ELF-1 (cell line): ENCODE data around the gene FBXW9.
"Not testable (repeated sequence)": the region's sequence is repeated elsewhere in the genome, so short reads cannot be mapped to it uniquely, and the experiment has no call there.

ENCODE experiments used
- DNase-seq: peaks from one replicate; pipeline ENCODE4 v3.0.0-alpha.2; 2016; ENCODE audit warnings: low read depth, low spot score

The FBXW9 gene

GRCh38 chr19:12696366-12697335 is at the start of gene FBXW9:
FBXW9 (minus strand) TSS chr19:12696631; CDS start chr19:12696581, 50 bp downstream.
- peak; percentile 98 for DNase-seq

DNA sequence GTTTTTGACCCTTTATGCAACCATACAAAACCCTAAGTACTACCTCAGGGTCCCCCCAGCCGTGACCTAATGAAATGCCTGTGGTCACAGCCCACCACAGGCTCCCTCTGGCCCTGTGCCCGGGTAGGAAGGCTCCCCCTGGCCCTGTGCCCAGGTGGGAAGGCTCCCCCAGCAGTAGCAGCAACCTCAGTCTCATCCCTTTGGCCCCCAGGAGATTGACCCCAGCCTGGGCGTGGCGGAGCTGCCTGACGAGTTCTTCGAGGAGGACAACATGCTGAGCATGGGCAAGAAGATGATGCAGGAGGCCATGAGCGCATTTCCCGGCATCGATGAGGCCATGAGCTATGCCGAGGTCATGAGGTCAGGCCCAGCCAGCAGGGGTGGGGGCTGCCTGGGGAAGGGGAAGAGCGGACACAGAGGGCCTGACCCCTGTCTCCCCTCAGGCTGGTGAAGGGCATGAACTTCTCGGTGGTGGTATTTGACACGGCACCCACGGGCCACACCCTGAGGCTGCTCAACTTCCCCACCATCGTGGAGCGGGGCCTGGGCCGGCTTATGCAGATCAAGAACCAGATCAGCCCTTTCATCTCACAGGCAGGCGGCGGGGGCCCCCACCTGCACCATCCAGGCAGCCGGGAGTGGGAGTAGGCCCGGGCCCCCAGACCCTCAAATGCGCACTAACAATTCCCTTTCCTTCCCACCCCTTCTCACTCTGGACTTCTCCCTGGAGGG is 48.9 kb upstream of the FBXW9 start:
- peak; percentile 39 for DNase-seq

DNA sequence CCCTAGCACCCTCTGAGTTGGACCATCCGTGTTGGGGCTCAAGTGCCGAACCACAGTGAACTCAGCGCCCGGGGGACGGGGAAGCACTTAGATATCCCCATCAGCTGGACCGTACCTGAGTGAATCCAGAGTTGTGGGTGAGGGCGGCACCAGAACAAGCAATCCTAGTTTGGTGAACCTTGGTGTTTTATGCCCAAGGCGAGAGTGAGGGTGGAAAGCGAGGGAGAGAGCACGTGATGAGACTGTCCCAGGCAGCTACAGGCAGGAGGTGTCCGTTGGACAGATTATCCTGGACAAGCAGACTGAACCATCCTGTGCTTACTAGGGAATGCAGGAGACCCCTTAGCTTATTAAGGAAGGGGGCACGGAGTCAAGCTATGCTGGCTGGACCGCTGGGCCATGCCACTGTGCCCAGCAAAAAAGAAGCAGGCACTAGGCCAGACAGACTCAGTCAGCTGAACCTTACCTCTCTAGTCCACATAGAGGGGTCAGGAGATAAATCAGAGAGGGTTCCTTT is 41.5 kb upstream of the FBXW9 start:
- no peak for DNase-seq

- DNase-seq, result peak; percentile 100
Measured at GRCh38 chr19:12736995-12737834, 40.8 kb upstream of the FBXW9 start, which contains the start of gene GET3. GET3 (plus strand) TSS chr19:12737497; CDS start chr19:12737506, 9 bp downstream.

GRCh38 chr19:12733369-12734214 is 37.2 kb upstream of the FBXW9 start:
- peak; percentile 34 for DNase-seq

GRCh38 chr19:12731337-12731736 is 34.9 kb upstream of the FBXW9 start:
- no peak for DNase-seq

DNA sequence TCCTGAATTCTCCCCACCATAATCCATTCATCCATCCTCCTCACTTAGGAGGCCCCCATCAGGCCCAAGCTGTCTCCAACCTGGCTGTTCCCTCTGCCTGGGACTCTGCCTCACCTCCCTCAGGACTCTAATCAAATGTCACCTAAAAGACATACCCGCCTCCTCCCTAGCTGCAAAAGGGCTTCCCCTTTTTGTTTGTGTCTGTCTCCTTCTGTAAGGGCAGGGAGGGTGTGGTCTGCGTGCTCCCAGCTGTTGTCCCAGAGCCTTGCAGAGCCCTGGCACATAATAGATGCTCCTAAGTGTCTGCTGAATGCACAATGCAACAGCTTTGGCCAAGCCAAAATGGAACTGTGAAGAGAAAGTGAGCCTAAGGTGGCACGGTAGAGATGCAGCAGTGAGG is 33.6 kb upstream of the FBXW9 start:
- DNase-seq, result no peak

GRCh38 chr19:12727745-12728433 is 31.5 kb upstream of the FBXW9 start:
- DNase-seq, result no peak

DNA sequence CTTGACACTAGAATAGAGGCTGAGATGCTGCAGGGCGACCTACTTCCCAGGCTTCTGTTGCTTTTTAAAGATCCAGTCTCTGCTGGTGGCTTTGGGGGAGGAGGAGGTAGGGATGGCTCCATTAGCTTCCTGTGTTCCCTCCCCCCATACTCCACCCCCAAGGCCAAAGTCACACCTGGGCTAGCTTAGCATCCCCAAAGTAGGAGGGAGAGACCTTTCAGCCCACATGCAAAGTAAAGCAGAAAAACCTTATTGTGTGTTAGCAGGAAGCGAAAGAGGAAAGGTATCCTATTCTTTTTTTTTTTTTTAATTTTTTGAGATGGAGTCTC is 30.5 kb upstream of the FBXW9 start:
- no peak for DNase-seq

DNA sequence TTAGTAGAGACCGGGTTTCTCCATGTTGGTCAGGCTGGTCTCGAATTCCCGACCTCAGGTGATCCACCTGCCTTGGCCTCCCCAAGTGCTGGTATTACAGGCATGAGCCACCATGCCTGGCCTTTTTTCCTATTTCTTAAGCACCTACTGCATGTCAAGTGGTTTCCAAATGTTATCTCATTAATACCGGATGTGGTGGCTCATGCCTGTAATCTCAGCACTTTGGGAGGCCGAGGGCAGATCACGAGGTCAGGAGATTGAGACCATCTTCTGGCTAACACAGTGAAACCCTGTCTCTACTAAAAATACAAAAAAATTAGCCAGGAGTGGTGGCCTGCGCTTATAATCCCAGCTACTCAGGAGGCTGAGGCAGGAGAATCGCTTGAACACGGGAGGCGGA is 29.2 kb upstream of the FBXW9 start:
- not testable (repeated sequence) for DNase-seq

DNA sequence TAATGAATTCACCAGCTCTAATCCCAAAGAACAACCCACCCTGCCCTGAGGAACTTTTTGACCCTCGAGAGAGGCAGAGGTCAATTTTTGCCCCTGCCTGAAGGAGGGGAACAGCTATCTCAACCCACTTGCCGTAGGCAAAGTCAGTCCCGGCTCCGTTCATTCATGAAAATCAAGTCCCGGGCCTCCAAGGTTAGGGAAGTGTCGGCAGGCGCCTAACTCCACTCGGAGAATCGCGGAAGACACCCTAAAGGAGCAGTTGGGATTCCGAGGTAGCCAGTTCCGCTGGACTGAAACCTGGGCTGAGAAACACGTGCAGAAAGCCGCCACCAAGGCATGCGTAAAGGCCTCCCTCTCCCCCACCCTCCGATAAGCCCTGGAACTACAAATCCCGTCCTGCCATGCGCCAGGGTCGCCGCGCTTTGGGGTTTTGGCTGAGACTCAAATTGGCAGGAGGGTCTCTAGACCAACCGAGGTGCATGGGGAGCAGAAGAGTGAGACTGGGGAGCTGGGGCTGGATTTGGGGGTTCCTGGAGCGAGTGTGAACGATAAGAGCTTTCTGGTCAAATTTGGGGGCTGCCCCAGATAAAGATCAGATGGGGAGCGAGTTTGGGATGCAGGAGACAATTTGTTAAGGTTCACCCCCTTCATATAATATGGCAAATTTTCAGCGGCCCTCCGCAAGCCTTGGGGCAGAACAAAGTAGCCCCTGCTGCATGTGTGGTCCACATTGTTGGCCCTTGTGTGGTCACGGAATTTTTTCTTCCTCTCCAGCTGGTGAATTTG is 27.4 kb upstream of the FBXW9 start, which contains the start of gene TNPO2:
Gene TNPO2, minus strand, starts transcription at position 292 of the 786 bp plus-strand sequence. CDS start 2,955 bp downstream, outside the sequence.
- DNase-seq, result peak; percentile 89

DNA sequence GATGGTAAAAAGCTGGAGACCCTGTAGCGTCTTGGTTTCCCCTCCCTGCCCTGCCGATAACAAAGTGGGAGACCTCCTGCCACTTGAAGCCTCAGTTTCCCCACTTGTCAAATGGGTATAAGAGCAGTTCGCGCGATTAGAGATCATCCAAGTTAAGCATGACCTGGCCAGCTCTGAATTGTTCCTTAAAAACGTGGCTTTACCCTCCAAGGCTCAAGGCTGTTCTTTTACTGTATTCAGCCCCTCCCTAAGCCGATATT is 26.9 kb upstream of the FBXW9 start:
- DNase-seq, result no peak

- DNase-seq, result peak; percentile 98
Measured at GRCh38 chr19:12722566-12723380, 26.3 kb upstream of the FBXW9 start.

DNA sequence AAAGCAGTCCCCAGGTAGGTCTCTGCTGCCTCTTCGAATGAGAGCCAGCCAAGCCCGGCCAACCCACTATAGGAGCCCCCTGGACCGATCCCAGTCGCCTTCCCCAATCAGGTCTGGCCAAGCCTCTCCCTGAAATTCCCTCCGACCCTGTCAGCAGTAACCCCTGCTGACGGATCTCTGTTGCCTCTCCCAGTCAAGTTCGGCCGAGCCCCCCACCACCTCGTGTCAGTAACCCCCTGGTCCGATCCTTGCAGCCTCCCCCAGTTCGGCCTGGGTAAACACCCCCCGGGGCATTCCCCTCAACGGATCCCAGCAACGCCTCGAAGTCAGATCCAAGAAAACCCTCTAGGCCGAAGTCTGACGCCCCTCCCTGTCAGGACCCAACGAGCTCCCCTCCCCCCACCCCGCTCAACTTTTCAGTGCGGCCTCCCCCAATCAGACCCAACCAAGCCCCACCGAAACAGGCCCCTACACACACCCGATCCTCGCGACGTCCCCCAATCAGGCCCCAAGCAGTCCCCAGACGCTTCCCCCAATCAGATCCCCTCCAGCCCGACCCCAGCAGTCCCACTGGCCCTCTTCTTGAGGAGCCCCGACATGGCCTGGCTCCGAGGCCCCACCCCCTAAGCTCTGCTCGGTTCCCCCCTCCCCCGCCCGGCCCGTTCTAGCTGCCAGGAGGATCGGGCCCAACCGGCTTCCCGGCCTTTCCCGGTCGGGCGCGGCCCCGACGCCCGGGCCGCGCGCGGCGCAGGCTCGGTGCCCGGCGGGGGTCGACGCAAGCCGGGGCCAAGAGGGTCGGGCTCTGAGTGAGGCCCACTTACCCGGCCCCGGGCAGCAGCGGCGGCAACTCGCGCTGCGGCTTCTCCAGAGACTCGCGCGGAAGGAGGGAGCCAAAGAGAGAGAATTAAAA is 25.5 kb upstream of the FBXW9 start:
- peak; percentile 66 for DNase-seq

DNA sequence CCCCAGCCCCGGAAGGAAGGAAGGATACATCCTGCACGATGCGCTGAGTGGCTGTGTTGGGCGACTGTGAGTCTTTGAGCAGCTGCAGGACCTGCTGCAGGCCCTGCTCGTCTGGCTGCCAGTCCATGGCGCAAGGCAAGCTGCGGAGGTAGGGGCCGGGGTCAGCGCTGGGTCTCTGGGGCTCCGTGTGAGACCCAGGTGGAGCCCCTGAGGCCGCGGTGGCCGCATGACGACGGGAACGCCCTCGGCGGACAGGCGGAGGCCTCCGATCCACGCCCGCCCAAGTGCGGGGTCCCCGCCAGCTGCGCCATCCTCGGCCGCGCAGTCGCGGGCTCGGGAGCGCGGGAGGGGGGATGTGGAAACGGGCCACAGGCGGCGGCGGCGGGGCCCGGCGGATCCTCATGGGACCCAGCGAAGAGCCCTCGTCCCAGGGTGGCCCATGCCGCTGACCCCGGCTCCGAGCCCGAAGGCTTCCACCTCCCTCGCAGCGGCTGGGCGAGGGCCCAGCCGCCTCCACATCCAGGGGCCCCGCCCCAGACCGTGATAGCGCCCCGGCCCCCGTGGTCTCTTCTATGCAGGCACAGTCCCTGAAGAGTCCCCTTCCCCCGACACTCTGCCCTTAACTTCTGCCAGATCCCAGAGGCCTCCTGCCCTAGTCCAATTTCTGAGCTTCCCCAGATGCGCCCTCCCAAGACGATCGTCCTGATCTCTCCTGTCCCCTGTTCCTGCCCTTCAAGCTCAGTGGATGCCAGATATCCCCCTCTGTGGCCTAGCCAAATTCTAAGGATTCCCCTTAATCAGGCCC is 24.6 kb upstream of the FBXW9 start:
- DNase-seq, result peak; percentile 27

DNA sequence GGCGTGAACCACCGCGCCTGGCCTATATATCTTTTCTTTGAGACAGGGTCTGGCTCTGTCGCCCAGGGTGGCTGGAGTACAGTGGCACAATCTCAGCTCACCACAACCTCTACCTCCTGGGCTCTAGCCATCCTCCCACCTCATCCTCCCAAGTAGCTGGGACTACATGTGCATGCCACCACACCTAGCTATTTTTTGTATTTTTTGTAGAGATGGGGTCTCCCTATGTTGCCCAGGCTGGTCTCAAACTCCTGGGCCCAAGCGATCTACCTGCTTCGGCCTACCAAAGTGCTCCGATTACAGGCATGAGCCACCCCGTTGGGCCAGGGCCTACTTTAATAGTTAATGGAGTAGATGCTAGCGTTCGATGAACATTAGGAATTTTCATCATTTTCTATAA is 23.9 kb upstream of the FBXW9 start:
- DNase-seq, result no peak

DNA sequence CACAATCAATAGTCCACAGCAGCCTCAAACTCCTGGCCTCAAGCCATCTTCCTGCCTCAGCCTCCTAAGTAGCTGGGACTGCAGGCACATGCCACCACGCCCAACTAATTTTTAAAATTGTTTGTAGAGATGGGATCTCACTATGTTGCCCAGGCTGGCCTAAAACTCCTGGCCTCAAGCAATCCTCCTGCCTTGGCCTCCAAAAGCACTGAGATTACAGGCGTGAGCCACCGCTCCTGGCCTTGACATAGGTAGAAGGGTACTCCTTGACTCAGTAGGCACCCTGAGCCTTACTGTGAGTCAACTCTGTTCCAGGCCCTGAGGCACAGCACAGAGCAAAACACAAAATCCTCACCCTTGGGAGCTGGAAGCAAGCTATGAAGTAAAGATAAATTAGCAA is 19.5 kb upstream of the FBXW9 start:
- DNase-seq, result no peak
